Measurements from ENCODE around the gene SOX6.

The SOX6 gene

DNA sequence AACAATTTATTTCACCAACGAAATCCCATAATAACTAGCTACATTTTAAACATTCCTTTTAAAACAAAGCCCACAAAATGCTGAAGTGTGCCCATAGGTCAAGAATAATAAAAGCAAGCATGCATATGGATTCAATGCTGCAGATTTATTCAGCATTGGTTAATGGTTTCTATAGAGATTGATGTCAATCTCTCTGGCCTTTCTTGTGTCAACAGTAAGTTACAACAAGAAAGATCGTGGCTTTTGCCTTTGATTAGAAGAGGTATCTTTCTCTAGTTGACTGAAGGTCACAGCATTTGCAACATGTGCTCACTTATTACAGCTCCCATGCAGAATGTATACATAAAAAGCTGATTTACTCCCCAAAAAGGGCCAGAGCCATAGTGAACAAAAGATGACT is 1.4 kb upstream of the SOX6 start:
- no peaks in the 10 kb centered on the region for H3K9me3 ChIP-seq (ENCODE audit: low read length)
- no peaks in the 10 kb centered on the region for H3K4me1 ChIP-seq (ENCODE audit: insufficient read depth, low read length, severe bottlenecking)
- H3K27me3 ChIP-seq (ENCODE audit: insufficient read depth, low read length) = no peaks in the 10 kb centered on the region
- no peaks in the 10 kb centered on the region for H4K20me1 ChIP-seq (ENCODE audit: insufficient read depth, low read length)
- no peaks in the 10 kb centered on the region for H3K36me3 ChIP-seq (ENCODE audit: insufficient read depth, low read length)
- H3K4me3 ChIP-seq (ENCODE audit: low read depth, low read length, poor library complexity, severe bottlenecking) = no peak overlapping the region
- TF ChIP-seq EZH2 (IDR thresholded peaks at IDR 0.05; ENCODE audit: borderline replicate concordance, low read length) = no peak
- no peaks in the 10 kb centered on the region for H3F3A ChIP-seq (ENCODE audit: insufficient read depth, low read length)
- no peaks in the 10 kb centered on the region for H3K79me2 ChIP-seq (ENCODE audit: insufficient read depth, low read length)
- no peak overlapping the region for H3K4me2 ChIP-seq (ENCODE audit: low read length)
- H3K9ac ChIP-seq (ENCODE audit: low read length) = no peak overlapping the region
- H3K9me2 ChIP-seq (ENCODE audit: low read depth, low read length) = no peaks in the 10 kb centered on the region
- no peak overlapping the region for H3K27ac ChIP-seq (ENCODE audit: low read depth, low read length, poor library complexity, severe bottlenecking)
- H2AFZ ChIP-seq (ENCODE audit: low read length) = no peak overlapping the region

DNA sequence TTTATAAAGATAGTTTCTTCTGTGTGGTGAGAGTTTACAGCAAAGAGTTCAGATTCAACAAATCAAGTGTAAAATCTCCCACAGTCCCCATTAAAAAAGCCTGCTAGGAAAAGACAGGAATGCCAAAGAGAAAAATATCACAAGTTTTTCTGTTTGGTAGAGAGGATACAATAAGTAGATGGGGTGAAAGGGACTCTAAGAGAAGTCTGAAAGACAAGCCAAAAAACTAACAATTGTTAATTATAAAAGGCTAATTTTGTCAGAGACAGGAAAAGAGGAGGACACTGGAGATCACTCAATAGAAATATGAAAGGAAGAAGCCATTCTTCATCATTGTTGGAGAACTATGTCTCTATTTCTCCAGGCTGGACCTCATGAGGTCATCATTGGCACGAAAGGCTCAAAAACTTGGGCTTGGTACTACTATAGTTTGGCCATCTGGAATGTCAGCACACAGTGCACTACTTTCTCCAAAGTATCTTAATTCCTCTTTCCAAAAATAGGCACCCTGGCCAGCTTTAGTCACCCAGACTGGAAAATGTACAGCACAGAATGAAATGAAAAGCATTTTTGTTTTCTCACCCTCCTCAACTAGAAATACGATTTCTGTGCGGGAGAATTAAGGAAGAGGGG is 531 bp upstream of the SOX6 start:
- Histone ChIP-seq H3K27ac (ENCODE audit: low read depth, low read length, poor library complexity, severe bottlenecking) (no peak overlapping the region), H2AFZ (ENCODE audit: low read length) (no peak overlapping the region), H3K4me1 (ENCODE audit: insufficient read depth, low read length, severe bottlenecking) (no peaks in the 10 kb centered on the region), H3K4me2 (ENCODE audit: low read length) (no peak overlapping the region), H3K79me2 (ENCODE audit: insufficient read depth, low read length) (no peaks in the 10 kb centered on the region), H4K20me1 (ENCODE audit: insufficient read depth, low read length) (no peaks in the 10 kb centered on the region), H3K4me3 (ENCODE audit: low read depth, low read length, poor library complexity, severe bottlenecking) (no peak overlapping the region), H3F3A (ENCODE audit: insufficient read depth, low read length) (no peaks in the 10 kb centered on the region), H3K9ac (ENCODE audit: low read length) (no peak overlapping the region), H3K27me3 (ENCODE audit: insufficient read depth, low read length) (no peaks in the 10 kb centered on the region), H3K9me2 (ENCODE audit: low read depth, low read length) (no peaks in the 10 kb centered on the region), H3K9me3 (ENCODE audit: low read length) (no peaks in the 10 kb centered on the region), H3K36me3 (ENCODE audit: insufficient read depth, low read length) (no peaks in the 10 kb centered on the region)
- no peak for TF ChIP-seq EZH2 (IDR thresholded peaks at IDR 0.05; ENCODE audit: borderline replicate concordance, low read length)
- TF ChIP-seq, protein P1, sequence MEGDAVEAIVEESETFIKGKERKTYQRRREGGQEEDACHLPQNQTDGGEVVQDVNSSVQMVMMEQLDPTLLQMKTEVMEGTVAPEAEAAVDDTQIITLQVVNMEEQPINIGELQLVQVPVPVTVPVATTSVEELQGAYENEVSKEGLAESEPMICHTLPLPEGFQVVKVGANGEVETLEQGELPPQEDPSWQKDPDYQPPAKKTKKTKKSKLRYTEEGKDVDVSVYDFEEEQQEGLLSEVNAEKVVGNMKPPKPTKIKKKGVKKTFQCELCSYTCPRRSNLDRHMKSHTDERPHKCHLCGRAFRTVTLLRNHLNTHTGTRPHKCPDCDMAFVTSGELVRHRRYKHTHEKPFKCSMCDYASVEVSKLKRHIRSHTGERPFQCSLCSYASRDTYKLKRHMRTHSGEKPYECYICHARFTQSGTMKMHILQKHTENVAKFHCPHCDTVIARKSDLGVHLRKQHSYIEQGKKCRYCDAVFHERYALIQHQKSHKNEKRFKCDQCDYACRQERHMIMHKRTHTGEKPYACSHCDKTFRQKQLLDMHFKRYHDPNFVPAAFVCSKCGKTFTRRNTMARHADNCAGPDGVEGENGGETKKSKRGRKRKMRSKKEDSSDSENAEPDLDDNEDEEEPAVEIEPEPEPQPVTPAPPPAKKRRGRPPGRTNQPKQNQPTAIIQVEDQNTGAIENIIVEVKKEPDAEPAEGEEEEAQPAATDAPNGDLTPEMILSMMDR (IDR thresholded peaks at IDR 0.05; ENCODE audit: low read length) = no peak

DNA sequence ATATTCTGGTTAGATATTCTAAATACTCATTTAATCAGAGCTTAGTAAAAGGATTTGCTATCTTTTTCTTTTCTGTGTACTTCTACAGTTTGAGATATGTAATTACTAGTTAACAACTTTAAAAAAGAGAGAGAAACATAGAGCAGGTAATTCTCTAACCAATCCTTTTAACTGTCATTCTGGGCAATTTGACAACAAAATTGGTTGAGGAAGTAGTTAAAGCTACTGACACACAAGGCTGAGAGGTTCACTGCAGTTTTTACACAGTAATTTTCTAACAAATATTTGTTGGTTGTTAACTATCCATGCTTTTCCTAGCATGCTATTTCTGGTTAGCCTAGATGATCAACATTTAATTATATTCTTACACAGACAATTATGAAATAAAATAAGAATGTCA is 3.6 kb downstream of the SOX6 start:
- no peak overlapping the region for H2AFZ ChIP-seq (ENCODE audit: low read length)
- TF ChIP-seq, protein P1 (IDR thresholded peaks at IDR 0.05; ENCODE audit: low read length) = no peak
- TF ChIP-seq EZH2 (IDR thresholded peaks at IDR 0.05; ENCODE audit: borderline replicate concordance, low read length) = no peak
- no peak overlapping the region for H3K4me3 ChIP-seq (ENCODE audit: low read depth, low read length, poor library complexity, severe bottlenecking)
- H3K9me3 ChIP-seq (ENCODE audit: low read length) = no peaks in the 10 kb centered on the region
- no peaks in the 10 kb centered on the region for H3K4me1 ChIP-seq (ENCODE audit: insufficient read depth, low read length, severe bottlenecking)
- no peaks in the 10 kb centered on the region for H4K20me1 ChIP-seq (ENCODE audit: insufficient read depth, low read length)
- no peaks in the 10 kb centered on the region for H3K36me3 ChIP-seq (ENCODE audit: insufficient read depth, low read length)
- H3F3A ChIP-seq (ENCODE audit: insufficient read depth, low read length) = no peaks in the 10 kb centered on the region
- no peak overlapping the region for H3K27ac ChIP-seq (ENCODE audit: low read depth, low read length, poor library complexity, severe bottlenecking)
- H3K27me3 ChIP-seq (ENCODE audit: insufficient read depth, low read length) = no peaks in the 10 kb centered on the region
- no peak overlapping the region for H3K4me2 ChIP-seq (ENCODE audit: low read length)
- H3K9me2 ChIP-seq (ENCODE audit: low read depth, low read length) = no peaks in the 10 kb centered on the region
- H3K79me2 ChIP-seq (ENCODE audit: insufficient read depth, low read length) = no peaks in the 10 kb centered on the region
- no peak overlapping the region for H3K9ac ChIP-seq (ENCODE audit: low read length)

DNA sequence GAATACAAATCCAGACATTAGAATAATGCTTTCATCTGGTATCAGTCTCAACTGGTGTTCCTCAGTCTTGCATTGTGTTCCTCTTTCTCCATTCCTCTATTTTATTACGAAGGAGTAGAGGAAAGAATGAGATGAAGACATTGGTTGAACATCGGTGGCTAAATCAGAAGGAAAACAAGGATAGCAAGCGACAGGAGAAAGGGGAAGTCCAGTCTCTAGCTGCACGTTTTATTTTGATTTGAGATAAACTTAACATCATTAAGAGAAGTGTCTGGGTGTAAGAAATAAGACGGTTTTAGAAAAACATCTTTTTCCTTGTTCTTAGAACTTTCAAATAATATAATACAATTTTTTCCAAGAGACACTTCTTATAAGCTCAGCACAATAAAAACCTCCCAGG is 6.2 kb downstream of the SOX6 start:
- no peaks in the 10 kb centered on the region for H3K9me3 ChIP-seq (ENCODE audit: low read length)
- no peak overlapping the region for H3K4me2 ChIP-seq (ENCODE audit: low read length)
- H3K27ac ChIP-seq (ENCODE audit: low read depth, low read length, poor library complexity, severe bottlenecking) = no peak overlapping the region
- no peaks in the 10 kb centered on the region for H3K36me3 ChIP-seq (ENCODE audit: insufficient read depth, low read length)
- H4K20me1 ChIP-seq (ENCODE audit: insufficient read depth, low read length) = no peaks in the 10 kb centered on the region
- no peaks in the 10 kb centered on the region for H3K27me3 ChIP-seq (ENCODE audit: insufficient read depth, low read length)
- TF ChIP-seq EZH2 (IDR thresholded peaks at IDR 0.05; ENCODE audit: borderline replicate concordance, low read length) = no peak
- TF ChIP-seq, protein P1 (IDR thresholded peaks at IDR 0.05; ENCODE audit: low read length) = no peak
- no peak overlapping the region for H3K4me3 ChIP-seq (ENCODE audit: low read depth, low read length, poor library complexity, severe bottlenecking)
- no peak overlapping the region for H2AFZ ChIP-seq (ENCODE audit: low read length)
- H3K79me2 ChIP-seq (ENCODE audit: insufficient read depth, low read length) = no peaks in the 10 kb centered on the region
- H3K9ac ChIP-seq (ENCODE audit: low read length) = no peak overlapping the region
- H3K4me1 ChIP-seq (ENCODE audit: insufficient read depth, low read length, severe bottlenecking) = no peaks in the 10 kb centered on the region
- H3K9me2 ChIP-seq (ENCODE audit: low read depth, low read length) = no peaks in the 10 kb centered on the region
- no peaks in the 10 kb centered on the region for H3F3A ChIP-seq (ENCODE audit: insufficient read depth, low read length)
